Mesendoderm (in vitro differentiated cells): ENCODE results near the gene ADGRL4.

Experiments
- DNase-seq: peaks from one replicate; pipeline ENCODE4 v3.0.0; 2013
- H2AK5ac ChIP-seq: 2 replicates; pipeline ENCODE4 v1.6.1; 2013; ENCODE audit warnings: low read length, inconsistent platforms
- H2BK120ac ChIP-seq: 2 replicates; pipeline ENCODE4 v1.6.1; 2013; ENCODE audit warnings: low read depth, mild to moderate bottlenecking, low read length, moderate library complexity, mixed read lengths
- H2BK15ac ChIP-seq: replicated peaks from 2 replicates; pipeline ENCODE4 v1.6.1; 2013; ENCODE audit warnings: low read depth, mild to moderate bottlenecking, moderate library complexity
- H2BK5ac ChIP-seq: 2 replicates; pipeline ENCODE4 v1.6.1; 2013; ENCODE audit warnings: low read length, inconsistent platforms
- H3K18ac ChIP-seq: 2 replicates; pipeline ENCODE4 v1.6.1; 2013; ENCODE audit warnings: mild to moderate bottlenecking, low read length, mixed read lengths
- H3K23ac ChIP-seq: one replicate; pipeline ENCODE4 v1.6.1; 2013; ENCODE audit warnings: low read length
- H3K27ac ChIP-seq: 2 replicates; pipeline ENCODE4 v1.5.1; 2013; ENCODE audit warnings: low read depth, mild to moderate bottlenecking, inconsistent platforms, low read length, moderate library complexity
- H3K27me3 ChIP-seq: 2 replicates; pipeline ENCODE4 v1.6.1; 2013; ENCODE audit warnings: low read length, control low read depth, mild to moderate bottlenecking, inconsistent platforms; ENCODE audit not compliant: insufficient read depth, poor library complexity
- H3K36me3 ChIP-seq: 2 replicates; pipeline ENCODE4 v1.6.1; 2013; ENCODE audit warnings: low read length, inconsistent platforms; ENCODE audit not compliant: control insufficient read depth, insufficient read depth
- H3K4ac ChIP-seq: one replicate; pipeline ENCODE4 v1.6.1; 2013; ENCODE audit warnings: low read depth, mild to moderate bottlenecking, low read length, moderate library complexity
- H3K4me1 ChIP-seq: 2 replicates; pipeline ENCODE4 v1.6.1; 2013; ENCODE audit warnings: low read depth, low read length, inconsistent platforms; ENCODE audit not compliant: control insufficient read depth
- H3K4me2 ChIP-seq: 2 replicates; pipeline ENCODE4 v1.6.1; 2013; ENCODE audit warnings: low read length
- H3K4me3 ChIP-seq: 2 replicates; pipeline ENCODE4 v1.5.1; 2013; ENCODE audit warnings: mild to moderate bottlenecking, low read length
- H3K56ac ChIP-seq: one replicate; pipeline ENCODE4 v1.6.1; 2013; ENCODE audit warnings: low read length
- H3K79me1 ChIP-seq: 2 replicates; pipeline ENCODE4 v1.6.1; 2013; ENCODE audit warnings: low read length, inconsistent platforms
- H3K79me2 ChIP-seq: 2 replicates; pipeline ENCODE4 v1.6.1; 2013; ENCODE audit warnings: mild to moderate bottlenecking, low read length; ENCODE audit not compliant: control insufficient read depth, insufficient read depth
- H3K9ac ChIP-seq: 2 replicates; pipeline ENCODE4 v1.6.1; 2013; ENCODE audit warnings: low read length, inconsistent platforms
- H4K5ac ChIP-seq: one replicate; pipeline ENCODE4 v1.6.1; 2013; ENCODE audit warnings: low read length
- H4K8ac ChIP-seq: one replicate; pipeline ENCODE4 v1.6.1; 2013; ENCODE audit warnings: low read depth, mild to moderate bottlenecking, control low read depth, low read length, moderate library complexity
- WGBS: extraction: QIAGEN DNeasy Blood & Tissue Kit; methylation state at CpG from one replicate; pipeline ENCODE4 v1.1.7; 2013; ENCODE audit warnings: low lambda C conversion rate, missing lambda C conversion rate; ENCODE audit not compliant: insufficient coverage; ENCODE audit errors: extremely low coverage; 5-methylcytosine and 5-hydroxymethylcytosine counted together

Gene ADGRL4

GRCh38 chr1:79010589-79010988, 4.1 kb upstream of the ADGRL4 start:
- Histone ChIP-seq H3K4ac (no peak overlapping the region), H2AK5ac (no peak overlapping the region), H3K4me3 (no peak overlapping the region), H3K18ac (no peak overlapping the region), H3K79me2 (no peaks in the 10 kb centered on the region), H2BK15ac (no peak overlapping the region), H2BK5ac (no peak overlapping the region), H2BK120ac (no peak overlapping the region), H3K23ac (no peak overlapping the region), H3K4me2 (no peak overlapping the region), H3K79me1 (no peaks in the 10 kb centered on the region), H3K27me3 (no peaks in the 10 kb centered on the region), H3K36me3 (no peaks in the 10 kb centered on the region), H3K56ac (no peak overlapping the region), H4K5ac (no peak overlapping the region), H3K27ac (no peak overlapping the region), H3K4me1 (no peaks in the 10 kb centered on the region), H4K8ac (no peak overlapping the region), H3K9ac (no peak overlapping the region)
- DNase-seq, result no peak
- WGBS, result no CpG with 5 or more reads among the region's 4 CpGs

DNA sequence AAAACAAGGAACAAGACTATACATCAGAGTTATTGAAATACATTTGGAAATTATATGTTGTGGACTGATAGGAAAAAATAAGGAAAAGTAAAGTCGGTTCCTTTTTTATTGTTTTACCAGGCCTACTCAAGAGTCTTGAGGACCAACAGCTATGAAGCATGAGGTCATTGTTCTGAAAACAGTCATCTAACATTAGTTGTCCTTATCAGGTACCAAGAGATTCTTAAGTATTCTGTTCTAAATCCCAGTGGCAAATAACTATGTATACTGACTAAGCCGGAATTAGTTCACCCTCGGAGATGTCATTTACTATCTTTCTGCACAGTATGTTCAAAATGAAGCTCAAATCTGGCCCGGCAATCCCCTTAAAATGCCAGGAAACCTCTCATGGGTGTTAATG, 585 bp downstream of the ADGRL4 start:
- no peaks in the 10 kb centered on the region for H3K4me1 ChIP-seq
- H4K5ac ChIP-seq, result no peak overlapping the region
- no peak overlapping the region for H3K23ac ChIP-seq
- no peaks in the 10 kb centered on the region for H3K79me2 ChIP-seq
- H4K8ac ChIP-seq, result no peak overlapping the region
- DNase-seq, result no peak
- H3K27me3 ChIP-seq, result no peaks in the 10 kb centered on the region
- peak overlapping the region; percentile 59 for H3K4me2 ChIP-seq
- no peak overlapping the region for H3K18ac ChIP-seq
- H3K56ac ChIP-seq, result peak overlapping the region; percentile 75
- H2BK5ac ChIP-seq, result no peak overlapping the region
- H3K9ac ChIP-seq, result peak overlapping the region; percentile 24
- no peak overlapping the region for H3K27ac ChIP-seq
- no peaks in the 10 kb centered on the region for H3K79me1 ChIP-seq
- no peak overlapping the region for H2BK15ac ChIP-seq
- H2BK120ac ChIP-seq, result no peak overlapping the region
- no peak overlapping the region for H2AK5ac ChIP-seq
- H3K4ac ChIP-seq, result peak overlapping the region; percentile 55
- H3K36me3 ChIP-seq, result no peaks in the 10 kb centered on the region
- H3K4me3 ChIP-seq, result peak overlapping the region; percentile 12
- no CpG with 5 or more reads among the region's 4 CpGs for WGBS

DNA sequence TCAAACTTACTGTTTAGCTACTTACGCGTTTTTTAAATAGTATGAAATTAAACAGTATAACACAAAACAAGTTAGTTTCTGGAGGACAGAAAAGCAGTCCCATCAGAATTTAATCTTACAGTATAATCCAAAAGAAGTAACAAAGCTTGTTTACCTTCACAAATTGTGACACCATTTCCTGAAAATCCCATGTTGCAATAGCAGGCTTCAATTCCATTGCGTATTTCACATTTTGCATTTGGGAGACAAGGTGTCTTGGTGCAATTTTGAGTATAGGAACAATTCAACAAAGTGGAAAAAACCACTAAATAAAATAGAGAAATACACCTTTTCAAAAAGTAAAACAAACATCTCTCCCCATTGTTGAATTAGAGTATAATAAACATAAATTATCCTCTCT, 1.6 kb downstream of the ADGRL4 start:
- Histone ChIP-seq H2BK15ac (no peak overlapping the region), H3K27me3 (no peaks in the 10 kb centered on the region), H3K36me3 (no peaks in the 10 kb centered on the region), H4K5ac (no peak overlapping the region), H3K18ac (no peak overlapping the region), H3K4ac (no peak overlapping the region), H3K56ac (no peak overlapping the region), H3K4me1 (no peaks in the 10 kb centered on the region), H3K4me2 (no peak overlapping the region), H2AK5ac (no peak overlapping the region), H3K23ac (no peak overlapping the region), H3K4me3 (no peak overlapping the region), H3K79me1 (no peaks in the 10 kb centered on the region), H4K8ac (no peak overlapping the region), H3K9ac (no peak overlapping the region), H2BK120ac (no peak overlapping the region), H3K79me2 (no peaks in the 10 kb centered on the region), H2BK5ac (no peak overlapping the region), H3K27ac (no peak overlapping the region)
- WGBS, result no CpG with 5 or more reads among the region's 3 CpGs
- DNase-seq, result no peak

DNA sequence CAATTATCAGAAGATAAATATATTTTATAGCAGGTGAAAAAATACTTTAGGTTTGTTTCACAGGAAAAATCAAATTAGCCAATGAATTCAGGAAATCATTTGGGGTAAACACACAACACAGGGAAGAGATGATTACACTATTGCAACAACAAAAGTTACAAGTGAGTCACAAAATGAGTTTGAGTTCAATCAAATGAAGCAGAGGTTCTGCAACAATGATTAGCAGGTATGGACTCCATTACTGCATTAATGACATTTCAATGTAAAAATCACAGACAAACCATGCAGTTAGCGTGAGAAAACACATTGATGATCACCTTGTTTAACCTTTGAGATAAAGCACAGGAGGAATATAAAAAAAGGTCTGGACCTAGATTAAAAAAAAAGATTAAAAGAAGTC, 9.7 kb downstream of the ADGRL4 start:
- Histone ChIP-seq H2AK5ac (no peak overlapping the region), H3K36me3 (no peaks in the 10 kb centered on the region), H2BK5ac (no peak overlapping the region), H4K5ac (no peak overlapping the region), H3K79me1 (no peaks in the 10 kb centered on the region), H3K27me3 (no peaks in the 10 kb centered on the region), H3K4me1 (no peaks in the 10 kb centered on the region), H4K8ac (no peak overlapping the region), H3K4me3 (no peak overlapping the region), H3K27ac (no peak overlapping the region), H2BK15ac (no peak overlapping the region), H3K23ac (no peak overlapping the region), H3K4ac (no peak overlapping the region), H3K79me2 (no peaks in the 10 kb centered on the region), H2BK120ac (no peak overlapping the region), H3K56ac (no peak overlapping the region), H3K4me2 (no peak overlapping the region), H3K9ac (no peak overlapping the region), H3K18ac (no peak overlapping the region)
- WGBS, result no CpG with 5 or more reads among the region's 1 CpG
- no peak for DNase-seq

DNA sequence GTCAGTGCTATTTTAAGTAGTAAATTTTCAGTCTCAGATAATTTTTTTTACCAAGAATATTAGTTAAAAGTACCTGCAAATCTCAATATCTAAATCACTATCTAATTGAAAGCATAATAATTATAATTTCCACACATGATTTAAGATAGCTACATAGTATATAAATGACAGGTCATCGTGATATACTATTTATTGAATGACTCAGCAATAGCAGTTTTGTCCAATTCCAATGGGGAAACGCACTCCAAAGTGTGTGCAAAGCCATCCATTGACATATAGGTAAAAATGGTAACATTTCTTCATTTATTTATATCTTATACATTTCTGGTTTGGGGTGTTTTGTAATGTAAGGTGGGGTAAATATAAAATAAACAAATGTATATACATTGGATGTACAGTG, 19.5 kb downstream of the ADGRL4 start:
- Histone ChIP-seq H3K4me1 (no peaks in the 10 kb centered on the region), H3K9ac (no peak overlapping the region), H3K27ac (no peak overlapping the region), H4K8ac (no peak overlapping the region), H3K79me1 (no peaks in the 10 kb centered on the region), H2BK15ac (no peak overlapping the region), H3K4me3 (no peak overlapping the region), H3K27me3 (no peaks in the 10 kb centered on the region), H3K4ac (no peak overlapping the region), H4K5ac (no peak overlapping the region), H3K4me2 (no peak overlapping the region), H3K56ac (no peak overlapping the region), H3K79me2 (no peaks in the 10 kb centered on the region), H3K36me3 (no peaks in the 10 kb centered on the region), H3K18ac (no peak overlapping the region), H2BK5ac (no peak overlapping the region), H3K23ac (no peak overlapping the region), H2AK5ac (no peak overlapping the region), H2BK120ac (no peak overlapping the region)
- no peak for DNase-seq
- no CpG with 5 or more reads among the region's 2 CpGs for WGBS

- H3K79me1 ChIP-seq, result no peaks in the 10 kb centered on the region
- H3K79me2 ChIP-seq, result no peaks in the 10 kb centered on the region
- H4K5ac ChIP-seq, result no peak overlapping the region
- no peak overlapping the region for H2AK5ac ChIP-seq
- no peak overlapping the region for H3K9ac ChIP-seq
- no peak overlapping the region for H3K4ac ChIP-seq
- no peak overlapping the region for H3K56ac ChIP-seq
- no peak overlapping the region for H3K18ac ChIP-seq
- no peak for DNase-seq
- no peak overlapping the region for H2BK120ac ChIP-seq
- no peak overlapping the region for H3K4me2 ChIP-seq
- H3K4me3 ChIP-seq, result no peak overlapping the region
- H2BK5ac ChIP-seq, result no peak overlapping the region
- no peak overlapping the region for H3K27ac ChIP-seq
- no peaks in the 10 kb centered on the region for H3K36me3 ChIP-seq
- H3K4me1 ChIP-seq, result no peaks in the 10 kb centered on the region
- H3K23ac ChIP-seq, result no peak overlapping the region
- no peak overlapping the region for H2BK15ac ChIP-seq
- no peaks in the 10 kb centered on the region for H3K27me3 ChIP-seq
- H4K8ac ChIP-seq, result no peak overlapping the region
- no CpG with 5 or more reads among the region's 3 CpGs for WGBS
These were observed 26.0 kb downstream of the ADGRL4 start for GRCh38 chr1:78980511-78980910.
